ENCODE results near the gene ARL6IP4.

The ARL6IP4 gene

GRCh38 chr12:122979001-122979907 lies 1.2 kb upstream of the ARL6IP4 start:
- no peak for TF ChIP-seq EGR1 (IDR thresholded peaks at IDR 0.05)
- TF ChIP-seq RAD21 (IDR thresholded peaks at IDR 0.05; ENCODE audit: low read depth), result no peak
- TF ChIP-seq ZBTB7A (IDR thresholded peaks at IDR 0.05; ENCODE audit: low read depth), result no peak
- TF ChIP-seq CREB1 (IDR thresholded peaks at IDR 0.05; ENCODE audit: low read depth), result no peak
- TF ChIP-seq, protein P1, sequence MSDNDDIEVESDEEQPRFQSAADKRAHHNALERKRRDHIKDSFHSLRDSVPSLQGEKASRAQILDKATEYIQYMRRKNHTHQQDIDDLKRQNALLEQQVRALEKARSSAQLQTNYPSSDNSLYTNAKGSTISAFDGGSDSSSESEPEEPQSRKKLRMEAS (IDR thresholded peaks at IDR 0.05), result no peak
- no peak for TF ChIP-seq NFIC (IDR thresholded peaks at IDR 0.05)
- TF ChIP-seq, protein P2, sequence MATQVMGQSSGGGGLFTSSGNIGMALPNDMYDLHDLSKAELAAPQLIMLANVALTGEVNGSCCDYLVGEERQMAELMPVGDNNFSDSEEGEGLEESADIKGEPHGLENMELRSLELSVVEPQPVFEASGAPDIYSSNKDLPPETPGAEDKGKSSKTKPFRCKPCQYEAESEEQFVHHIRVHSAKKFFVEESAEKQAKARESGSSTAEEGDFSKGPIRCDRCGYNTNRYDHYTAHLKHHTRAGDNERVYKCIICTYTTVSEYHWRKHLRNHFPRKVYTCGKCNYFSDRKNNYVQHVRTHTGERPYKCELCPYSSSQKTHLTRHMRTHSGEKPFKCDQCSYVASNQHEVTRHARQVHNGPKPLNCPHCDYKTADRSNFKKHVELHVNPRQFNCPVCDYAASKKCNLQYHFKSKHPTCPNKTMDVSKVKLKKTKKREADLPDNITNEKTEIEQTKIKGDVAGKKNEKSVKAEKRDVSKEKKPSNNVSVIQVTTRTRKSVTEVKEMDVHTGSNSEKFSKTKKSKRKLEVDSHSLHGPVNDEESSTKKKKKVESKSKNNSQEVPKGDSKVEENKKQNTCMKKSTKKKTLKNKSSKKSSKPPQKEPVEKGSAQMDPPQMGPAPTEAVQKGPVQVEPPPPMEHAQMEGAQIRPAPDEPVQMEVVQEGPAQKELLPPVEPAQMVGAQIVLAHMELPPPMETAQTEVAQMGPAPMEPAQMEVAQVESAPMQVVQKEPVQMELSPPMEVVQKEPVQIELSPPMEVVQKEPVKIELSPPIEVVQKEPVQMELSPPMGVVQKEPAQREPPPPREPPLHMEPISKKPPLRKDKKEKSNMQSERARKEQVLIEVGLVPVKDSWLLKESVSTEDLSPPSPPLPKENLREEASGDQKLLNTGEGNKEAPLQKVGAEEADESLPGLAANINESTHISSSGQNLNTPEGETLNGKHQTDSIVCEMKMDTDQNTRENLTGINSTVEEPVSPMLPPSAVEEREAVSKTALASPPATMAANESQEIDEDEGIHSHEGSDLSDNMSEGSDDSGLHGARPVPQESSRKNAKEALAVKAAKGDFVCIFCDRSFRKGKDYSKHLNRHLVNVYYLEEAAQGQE (IDR thresholded peaks at IDR 0.05; ENCODE audit: low read depth), result no peak
- TF ChIP-seq EP300 (IDR thresholded peaks at IDR 0.05; ENCODE audit: borderline replicate concordance), result no peak
- TF ChIP-seq TAF1 (IDR thresholded peaks at IDR 0.05; ENCODE audit: low read depth), result no peak
- TF ChIP-seq CEBPB (IDR thresholded peaks at IDR 0.05), result no peak
- TF ChIP-seq TEAD4 (IDR thresholded peaks at IDR 0.05), result no peak
- TF ChIP-seq YY1 (IDR thresholded peaks at IDR 0.05; ENCODE audit: low read depth), result no peak
- no peak for TF ChIP-seq FOXM1 (IDR thresholded peaks at IDR 0.05; ENCODE audit: borderline replicate concordance, low read depth)
- TF ChIP-seq USF1 (IDR thresholded peaks at IDR 0.05), result no peak
- no peak for TF ChIP-seq TCF12 (IDR thresholded peaks at IDR 0.05; ENCODE audit: low read depth)

DNA sequence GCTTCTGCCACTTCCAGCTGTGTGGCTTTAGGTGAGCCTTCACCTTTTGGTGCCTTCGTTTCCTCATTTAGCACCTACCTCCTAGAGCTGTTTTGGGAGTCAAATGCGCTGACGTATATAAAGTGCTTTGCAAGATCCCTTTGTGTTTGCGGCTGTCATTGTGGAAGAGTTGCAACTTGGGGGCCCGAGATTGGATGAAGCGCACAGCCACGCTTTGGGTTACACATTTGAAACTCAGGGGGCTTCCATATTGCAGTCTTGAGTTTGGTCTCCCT lies 636 bp upstream of the ARL6IP4 start:
- TF ChIP-seq EGR1 (IDR thresholded peaks at IDR 0.05), result no peak
- TF ChIP-seq TEAD4 (IDR thresholded peaks at IDR 0.05), result no peak
- no peak for TF ChIP-seq CEBPB (IDR thresholded peaks at IDR 0.05)
- TF ChIP-seq TCF12 (IDR thresholded peaks at IDR 0.05; ENCODE audit: low read depth), result no peak
- TF ChIP-seq ZBTB7A (IDR thresholded peaks at IDR 0.05; ENCODE audit: low read depth), result no peak
- no peak for TF ChIP-seq NFIC (IDR thresholded peaks at IDR 0.05)
- no peak for TF ChIP-seq CREB1 (IDR thresholded peaks at IDR 0.05; ENCODE audit: low read depth)
- TF ChIP-seq, protein P2 (IDR thresholded peaks at IDR 0.05; ENCODE audit: low read depth), result no peak
- no peak for TF ChIP-seq YY1 (IDR thresholded peaks at IDR 0.05; ENCODE audit: low read depth)
- TF ChIP-seq FOXM1 (IDR thresholded peaks at IDR 0.05; ENCODE audit: borderline replicate concordance, low read depth), result no peak
- no peak; the same call in 1 of the 2 replicates for TF ChIP-seq EP300 (IDR thresholded peaks at IDR 0.05; ENCODE audit: borderline replicate concordance)
- TF ChIP-seq TAF1 (IDR thresholded peaks at IDR 0.05; ENCODE audit: low read depth), result no peak
- TF ChIP-seq RAD21 (IDR thresholded peaks at IDR 0.05; ENCODE audit: low read depth), result no peak
- TF ChIP-seq, protein P1 (IDR thresholded peaks at IDR 0.05), result no peak
- TF ChIP-seq USF1 (IDR thresholded peaks at IDR 0.05), result no peak

DNA sequence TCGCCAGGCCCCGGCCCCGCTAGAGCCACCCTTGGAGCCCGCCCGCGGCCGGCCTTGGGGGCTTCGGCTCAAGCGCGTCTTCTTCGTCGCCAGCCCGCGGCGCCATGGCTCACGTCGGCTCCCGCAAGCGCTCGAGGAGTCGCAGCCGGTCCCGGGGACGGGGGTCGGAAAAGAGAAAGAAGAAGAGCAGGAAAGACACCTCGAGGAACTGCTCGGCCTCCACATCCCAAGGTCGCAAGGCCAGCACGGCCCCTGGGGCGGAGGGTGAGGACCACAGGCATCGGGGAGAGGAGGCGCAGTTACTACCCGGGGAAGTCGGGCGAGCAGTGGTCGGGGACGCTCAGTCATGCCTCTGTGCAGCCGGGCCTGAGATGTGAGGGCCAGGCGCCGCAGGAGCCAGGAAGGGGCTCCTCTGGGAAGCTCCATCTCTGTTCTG lies 573 bp downstream of the ARL6IP4 start:
- TF ChIP-seq YY1 (IDR thresholded peaks at IDR 0.05; ENCODE audit: low read depth) (peak; percentile 27; the same call in 1 of the 2 replicates), TAF1 (IDR thresholded peaks at IDR 0.05; ENCODE audit: low read depth) (no peak), TCF12 (IDR thresholded peaks at IDR 0.05; ENCODE audit: low read depth) (no peak), TEAD4 (IDR thresholded peaks at IDR 0.05) (no peak)

DNA sequence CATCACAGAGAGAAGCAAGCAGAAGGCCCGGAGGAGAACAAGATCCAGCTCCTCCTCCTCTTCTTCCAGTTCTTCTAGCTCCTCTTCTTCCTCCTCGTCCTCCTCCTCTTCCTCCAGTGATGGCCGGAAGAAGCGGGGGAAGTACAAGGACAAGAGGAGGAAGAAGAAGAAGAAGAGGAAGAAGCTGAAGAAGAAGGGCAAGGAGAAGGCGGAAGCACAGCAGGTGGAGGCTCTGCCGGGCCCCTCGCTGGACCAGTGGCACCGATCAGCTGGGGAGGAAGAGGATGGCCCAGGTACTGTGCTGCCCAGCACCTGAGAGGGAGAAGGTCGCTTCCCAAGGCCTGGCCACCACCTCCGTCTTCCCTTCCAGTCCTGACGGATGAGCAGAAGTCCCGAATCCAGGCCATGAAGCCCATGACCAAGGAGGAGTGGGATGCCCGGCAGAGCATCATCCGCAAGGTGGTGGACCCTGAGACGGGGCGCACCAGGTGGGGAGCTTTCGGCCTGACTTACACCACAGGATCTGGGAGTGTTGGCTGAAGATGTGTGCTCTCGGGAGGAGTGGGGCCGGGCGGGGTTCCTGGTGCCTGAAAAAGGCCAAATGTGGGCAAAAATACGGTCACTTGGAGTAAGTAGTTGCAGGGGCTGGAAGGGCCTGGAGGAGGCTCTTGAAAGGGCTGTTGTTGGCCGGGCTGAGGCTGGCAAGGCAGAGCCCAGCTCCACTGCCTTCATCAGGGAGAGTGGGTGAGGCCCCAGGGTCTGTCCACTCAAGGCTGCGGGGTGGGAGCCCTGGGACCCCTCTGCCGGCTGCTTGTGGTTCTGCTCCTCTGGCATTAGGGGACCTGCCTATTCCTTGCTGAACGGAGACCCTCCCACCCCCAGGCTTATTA lies 1.4 kb downstream of the ARL6IP4 start:
- TF ChIP-seq, protein P2 (IDR thresholded peaks at IDR 0.05; ENCODE audit: low read depth), result no peak
- TF ChIP-seq FOXM1 (IDR thresholded peaks at IDR 0.05; ENCODE audit: borderline replicate concordance, low read depth) (no peak), EP300 (IDR thresholded peaks at IDR 0.05; ENCODE audit: borderline replicate concordance) (no peak), TCF12 (IDR thresholded peaks at IDR 0.05; ENCODE audit: low read depth) (no peak), ZBTB7A (IDR thresholded peaks at IDR 0.05; ENCODE audit: low read depth) (no peak), TEAD4 (IDR thresholded peaks at IDR 0.05) (no peak), NFIC (IDR thresholded peaks at IDR 0.05) (no peak), EGR1 (IDR thresholded peaks at IDR 0.05) (no peak), YY1 (IDR thresholded peaks at IDR 0.05; ENCODE audit: low read depth) (no peak), CREB1 (IDR thresholded peaks at IDR 0.05; ENCODE audit: low read depth) (no peak), CEBPB (IDR thresholded peaks at IDR 0.05) (no peak), RAD21 (IDR thresholded peaks at IDR 0.05; ENCODE audit: low read depth) (no peak), TAF1 (IDR thresholded peaks at IDR 0.05; ENCODE audit: low read depth) (no peak), USF1 (IDR thresholded peaks at IDR 0.05) (no peak)
- TF ChIP-seq, protein P1 (IDR thresholded peaks at IDR 0.05), result no peak
